Muscle layer of duodenum (tissue), 2 donors: ENCODE results near the gene COL7A1.

Source experiments
- H3K27ac ChIP-seq: one replicate; pipeline ENCODE4 v1.7.0; 2013; ENCODE audit warnings: mild to moderate bottlenecking, low read length
- H3K27me3 ChIP-seq: one replicate; pipeline ENCODE4 v1.7.0; 2013; ENCODE audit warnings: low read depth, mild to moderate bottlenecking, control low read depth, low read length
- H3K36me3 ChIP-seq, 2 donors: one replicate each; pipeline ENCODE4 v1.7.0; 2013; ENCODE audit warnings: low read length in 2 of 2, control low read depth in 1 of 2, mild to moderate bottlenecking in 1 of 2; ENCODE audit not compliant: insufficient read depth in 2 of 2, control insufficient read depth in 1 of 2
- H3K4me1 ChIP-seq, 2 donors: one replicate each; pipeline ENCODE4 v1.7.0; 2013; ENCODE audit warnings: low read length in 2 of 2, mild to moderate bottlenecking in 2 of 2, control low read depth in 1 of 2, moderate library complexity in 1 of 2; ENCODE audit not compliant: insufficient read depth in 2 of 2, control insufficient read depth in 1 of 2
- H3K4me3 ChIP-seq, 2 donors: one replicate each; pipeline ENCODE4 v1.7.0; 2013; ENCODE audit warnings: low read length in 2 of 2, low read depth in 1 of 2, mild to moderate bottlenecking in 1 of 2
- H3K9me3 ChIP-seq, 2 donors: one replicate each; pipeline ENCODE4 v1.7.0; 2013; ENCODE audit warnings: low read length in 2 of 2, control low read depth in 1 of 2, mild to moderate bottlenecking in 1 of 2; ENCODE audit not compliant: control insufficient read depth in 1 of 2
- donor health status: healthy.

COL7A1 gene

GRCh38 chr3:48548729-48549705 lies 46.1 kb downstream of the COL7A1 start:
- no peak overlapping the region for H3K4me3 ChIP-seq
- no peaks in the 10 kb centered on the region for H3K9me3 ChIP-seq
- no peak overlapping the region for H3K27ac ChIP-seq
- no peaks in the 10 kb centered on the region for H3K27me3 ChIP-seq
- peaks cover 0 to 3% of the 10 kb centered on the region in 2 donors for H3K4me1 ChIP-seq
- peaks cover 0 to 4% of the 10 kb centered on the region in 2 donors for H3K36me3 ChIP-seq

GRCh38 chr3:48548126-48548525 lies 47.0 kb downstream of the COL7A1 start:
- H3K36me3 ChIP-seq: peaks cover 0 to 7% of the 10 kb centered on the region in 2 donors
- no peaks in the 10 kb centered on the region for H3K9me3 ChIP-seq
- no peak overlapping the region for H3K27ac ChIP-seq
- H3K4me1 ChIP-seq: peaks cover 0 to 3% of the 10 kb centered on the region in 2 donors
- no peak overlapping the region for H3K4me3 ChIP-seq
- no peaks in the 10 kb centered on the region for H3K27me3 ChIP-seq

- H3K4me1 ChIP-seq: peaks cover 0 to 3% of the 10 kb centered on the region in 2 donors
- H3K36me3 ChIP-seq: peaks cover 0 to 11% of the 10 kb centered on the region in 2 donors
- no peaks in the 10 kb centered on the region for H3K9me3 ChIP-seq
- H3K27ac ChIP-seq: no peak overlapping the region
- H3K4me3 ChIP-seq: no peak overlapping the region
- no peaks in the 10 kb centered on the region for H3K27me3 ChIP-seq
Measured at GRCh38 chr3:48546203-48546829, 48.8 kb downstream of the COL7A1 start.

- H3K36me3 ChIP-seq: peaks cover 0 to 13% of the 10 kb centered on the region in 2 donors
Measured at GRCh38 chr3:48544141-48544540, 51.0 kb downstream of the COL7A1 start.

GRCh38 chr3:48543271-48543866 lies 51.8 kb downstream of the COL7A1 start:
- H3K36me3 ChIP-seq: peaks cover 0 to 15% of the 10 kb centered on the region in 2 donors
- no peak overlapping the region for H3K27ac ChIP-seq
- no peaks in the 10 kb centered on the region for H3K9me3 ChIP-seq
- H3K27me3 ChIP-seq: no peaks in the 10 kb centered on the region
- no peak overlapping the region for H3K4me3 ChIP-seq
- H3K4me1 ChIP-seq: no peaks in the 10 kb centered on the region

More at GRCh38 chr3:48544141-48544540, 51.0 kb downstream of the COL7A1 start:
- no peaks in the 10 kb centered on the region for H3K27me3 ChIP-seq
- H3K27ac ChIP-seq: no peak overlapping the region
- no peaks in the 10 kb centered on the region for H3K9me3 ChIP-seq
- H3K4me1 ChIP-seq: peaks cover 0 to 2% of the 10 kb centered on the region in 2 donors
- H3K4me3 ChIP-seq: no peak overlapping the region

- Histone ChIP-seq H3K27ac (no peak overlapping the region), H3K9me3 (no peaks in the 10 kb centered on the region), H3K36me3 (peaks cover 25 to 44% of the 10 kb centered on the region in 2 donors), H3K27me3 (no peaks in the 10 kb centered on the region), H3K4me1 (no peaks in the 10 kb centered on the region), H3K4me3 (no peak overlapping the region)
Measured at GRCh38 chr3:48538451-48538850, 56.7 kb downstream of the COL7A1 start.

GRCh38 chr3:48536785-48537184 lies 58.3 kb downstream of the COL7A1 start:
- Histone ChIP-seq H3K4me1 (no peaks in the 10 kb centered on the region), H3K27me3 (no peaks in the 10 kb centered on the region), H3K4me3 (no peak overlapping the region), H3K36me3 (peaks cover 25 to 37% of the 10 kb centered on the region in 2 donors), H3K27ac (no peak overlapping the region), H3K9me3 (no peaks in the 10 kb centered on the region)

GRCh38 chr3:48536116-48536515 lies 59.0 kb downstream of the COL7A1 start:
- Histone ChIP-seq H3K27me3 (no peaks in the 10 kb centered on the region), H3K4me1 (no peaks in the 10 kb centered on the region), H3K4me3 (no peak overlapping the region), H3K9me3 (no peaks in the 10 kb centered on the region), H3K27ac (no peak overlapping the region), H3K36me3 (peaks cover 25 to 37% of the 10 kb centered on the region in 2 donors)

- Histone ChIP-seq H3K27me3 (no peaks in the 10 kb centered on the region), H3K4me3 (no peak overlapping the region), H3K27ac (no peak overlapping the region), H3K36me3 (peaks cover 25 to 37% of the 10 kb centered on the region in 2 donors), H3K9me3 (no peaks in the 10 kb centered on the region), H3K4me1 (no peaks in the 10 kb centered on the region)
Measured at GRCh38 chr3:48535578-48535977, 59.6 kb downstream of the COL7A1 start.

- Histone ChIP-seq H3K4me1 (no peaks in the 10 kb centered on the region), H3K27ac (no peak overlapping the region), H3K9me3 (no peaks in the 10 kb centered on the region), H3K27me3 (no peaks in the 10 kb centered on the region), H3K4me3 (no peak overlapping the region), H3K36me3 (peaks cover 22 to 25% of the 10 kb centered on the region in 2 donors)
Measured at GRCh38 chr3:48532977-48533337, 62.2 kb downstream of the COL7A1 start.

GRCh38 chr3:48532271-48532976 lies 62.7 kb downstream of the COL7A1 start:
- Histone ChIP-seq H3K27ac (no peak overlapping the region), H3K4me1 (no peaks in the 10 kb centered on the region), H3K9me3 (no peaks in the 10 kb centered on the region), H3K36me3 (peaks cover 20 to 22% of the 10 kb centered on the region in 2 donors), H3K27me3 (no peaks in the 10 kb centered on the region), H3K4me3 (no peak overlapping the region)
